ENCODE measurements around the gene CA9. TPM values are rescaled to one million over a fixed set of nuclear protein-coding genes. Genes with fewer than 3 reads are reported as not detected.

CA9 gene
- total RNA-seq, 1 donor from 2014 or later, result 1.1 TPM

- DNase-seq (ENCODE audit: low spot score in 2 of 2, unreplicated experiment in 2 of 2), result no peak
- peaks cover 11% of the 10 kb centered on the region for H3K4me1 Mint-ChIP-seq
- no peak within 1 kb of the TSS for H3K27ac Mint-ChIP-seq
- H3K9me3 Mint-ChIP-seq, result no peaks in the 10 kb centered on the region
- H3K27me3 Mint-ChIP-seq (ENCODE audit: low read depth), result no peaks in the 10 kb centered on the region
- H3K36me3 Mint-ChIP-seq, result no peaks in the 10 kb centered on the region
- H3K4me3 Mint-ChIP-seq, result no peak within 1 kb of the TSS
- no peak for TF ChIP-seq CTCF (IDR thresholded peaks at IDR 0.05; ENCODE audit: unreplicated experiment)
Observed at GRCh38 chr9:35650341-35651158, 23.2 kb upstream of the CA9 start, which contains the start of gene SIT1. Gene SIT1 (minus strand): TSS chr9:35650931. CDS start chr9:35650853, 78 bp downstream.

GRCh38 chr9:35651956-35652828, 21.5 kb upstream of the CA9 start:
- no peaks in the 10 kb centered on the region for H3K36me3 Mint-ChIP-seq
- no peak for DNase-seq (ENCODE audit: low spot score in 2 of 2, unreplicated experiment in 2 of 2)
- H3K27ac Mint-ChIP-seq, result no peak overlapping the region
- H3K9me3 Mint-ChIP-seq, result no peaks in the 10 kb centered on the region
- no peak overlapping the region for H3K4me3 Mint-ChIP-seq
- H3K27me3 Mint-ChIP-seq (ENCODE audit: low read depth), result no peaks in the 10 kb centered on the region
- peaks cover 19% of the 10 kb centered on the region for H3K4me1 Mint-ChIP-seq
- TF ChIP-seq CTCF (IDR thresholded peaks at IDR 0.05; ENCODE audit: unreplicated experiment), result no peak

- H3K4me1 Mint-ChIP-seq, result peaks cover 18% of the 10 kb centered on the region
- no peak overlapping the region for H3K27ac Mint-ChIP-seq
- no peak overlapping the region for H3K4me3 Mint-ChIP-seq
- H3K27me3 Mint-ChIP-seq (ENCODE audit: low read depth), result peaks cover under 1% of the 10 kb centered on the region
- H3K9me3 Mint-ChIP-seq, result no peaks in the 10 kb centered on the region
- no peak for TF ChIP-seq CTCF (IDR thresholded peaks at IDR 0.05; ENCODE audit: unreplicated experiment)
- no peaks in the 10 kb centered on the region for H3K36me3 Mint-ChIP-seq
- DNase-seq (ENCODE audit: low spot score in 2 of 2, unreplicated experiment in 2 of 2), result no peak
Observed at GRCh38 chr9:35652829-35653209, 20.9 kb upstream of the CA9 start.

GRCh38 chr9:35653611-35654010, 20.1 kb upstream of the CA9 start:
- no peaks in the 10 kb centered on the region for H3K9me3 Mint-ChIP-seq

GRCh38 chr9:35656348-35656747, 17.4 kb upstream of the CA9 start:
- H3K4me3 Mint-ChIP-seq, result no peak overlapping the region
- peaks cover 26% of the 10 kb centered on the region for H3K4me1 Mint-ChIP-seq
- DNase-seq (ENCODE audit: low spot score in 2 of 2, unreplicated experiment in 2 of 2), result no peak
- no peaks in the 10 kb centered on the region for H3K9me3 Mint-ChIP-seq
- peaks cover 3% of the 10 kb centered on the region for H3K27me3 Mint-ChIP-seq (ENCODE audit: low read depth)
- peak overlapping the region; percentile 100 for H3K27ac Mint-ChIP-seq
- TF ChIP-seq CTCF (IDR thresholded peaks at IDR 0.05; ENCODE audit: unreplicated experiment), result no peak
- peaks cover 3% of the 10 kb centered on the region for H3K36me3 Mint-ChIP-seq

More at GRCh38 chr9:35653611-35654010, 20.1 kb upstream of the CA9 start:
- H3K27ac Mint-ChIP-seq, result no peak overlapping the region
- H3K36me3 Mint-ChIP-seq, result no peaks in the 10 kb centered on the region
- no peak overlapping the region for H3K4me3 Mint-ChIP-seq
- DNase-seq (ENCODE audit: low spot score in 2 of 2, unreplicated experiment in 2 of 2), result no peak
- TF ChIP-seq CTCF (IDR thresholded peaks at IDR 0.05; ENCODE audit: unreplicated experiment), result no peak
- H3K4me1 Mint-ChIP-seq, result peaks cover 15% of the 10 kb centered on the region
- H3K27me3 Mint-ChIP-seq (ENCODE audit: low read depth), result peaks cover 3% of the 10 kb centered on the region
